ENCODE results near the gene CENPX.

CENPX gene

GRCh38 chr17:82018152-82018988 lies 4.3 kb downstream of the CENPX start:
- no peak overlapping the region for H3K4me2 ChIP-seq (ENCODE audit: low read length)
- no peak for TF ChIP-seq EZH2phosphoT487 (IDR thresholded peaks at IDR 0.05; ENCODE audit: low read depth)
- TF ChIP-seq CTCF (IDR thresholded peaks at IDR 0.05; ENCODE audit: low read depth, low read length): no peak
- peaks cover 15% of the 10 kb centered on the region for H3K79me2 ChIP-seq (ENCODE audit: low read length)
- H3K4me1 ChIP-seq (ENCODE audit: low read length): peaks cover 12% of the 10 kb centered on the region
- H3K27me3 ChIP-seq (ENCODE audit: low read depth, low read length): no peaks in the 10 kb centered on the region
- no peak overlapping the region for H3K4me3 ChIP-seq (ENCODE audit: low read length)
- H3K36me3 ChIP-seq (replicated peaks; ENCODE audit: low read depth, low read length): no peaks in the 10 kb centered on the region
- no peak overlapping the region for H2AFZ ChIP-seq (ENCODE audit: low read depth, low read length)
- peaks cover 13% of the 10 kb centered on the region for H4K20me1 ChIP-seq (ENCODE audit: insufficient read depth, low read length)
- no peak overlapping the region for H3K9ac ChIP-seq (ENCODE audit: low read length)
- H3K27ac ChIP-seq (ENCODE audit: low read length): no peak overlapping the region
- H3K9me3 ChIP-seq (ENCODE audit: insufficient read depth, low read length): no peaks in the 10 kb centered on the region

GRCh38 chr17:82017612-82018151 lies 5.0 kb downstream of the CENPX start:
- no peak overlapping the region for H3K27ac ChIP-seq (ENCODE audit: low read length)
- H3K9me3 ChIP-seq (ENCODE audit: insufficient read depth, low read length): no peaks in the 10 kb centered on the region
- H2AFZ ChIP-seq (ENCODE audit: low read depth, low read length): no peak overlapping the region
- H4K20me1 ChIP-seq (ENCODE audit: insufficient read depth, low read length): peaks cover 13% of the 10 kb centered on the region
- H3K4me1 ChIP-seq (ENCODE audit: low read length): peaks cover 12% of the 10 kb centered on the region
- H3K9ac ChIP-seq (ENCODE audit: low read length): no peak overlapping the region
- H3K36me3 ChIP-seq (replicated peaks; ENCODE audit: low read depth, low read length): no peaks in the 10 kb centered on the region
- H3K4me2 ChIP-seq (ENCODE audit: low read length): no peak overlapping the region
- peaks cover 15% of the 10 kb centered on the region for H3K79me2 ChIP-seq (ENCODE audit: low read length)
- H3K4me3 ChIP-seq (ENCODE audit: low read length): no peak overlapping the region
- no peaks in the 10 kb centered on the region for H3K27me3 ChIP-seq (ENCODE audit: low read depth, low read length)
- no peak for TF ChIP-seq EZH2phosphoT487 (IDR thresholded peaks at IDR 0.05; ENCODE audit: low read depth)
- no peak for TF ChIP-seq CTCF (IDR thresholded peaks at IDR 0.05; ENCODE audit: low read depth, low read length)

GRCh38 chr17:82016875-82017459 lies 5.7 kb downstream of the CENPX start:
- Histone ChIP-seq H3K4me2 (ENCODE audit: low read length) (no peak overlapping the region), H2AFZ (ENCODE audit: low read depth, low read length) (no peak overlapping the region), H4K20me1 (ENCODE audit: insufficient read depth, low read length) (peaks cover 13% of the 10 kb centered on the region), H3K9me3 (ENCODE audit: insufficient read depth, low read length) (no peaks in the 10 kb centered on the region), H3K79me2 (ENCODE audit: low read length) (peaks cover 8% of the 10 kb centered on the region), H3K4me1 (ENCODE audit: low read length) (peaks cover 11% of the 10 kb centered on the region), H3K4me3 (ENCODE audit: low read length) (no peak overlapping the region), H3K36me3 (replicated peaks; ENCODE audit: low read depth, low read length) (no peaks in the 10 kb centered on the region), H3K27me3 (ENCODE audit: low read depth, low read length) (no peaks in the 10 kb centered on the region), H3K27ac (ENCODE audit: low read length) (no peak overlapping the region), H3K9ac (ENCODE audit: low read length) (no peak overlapping the region)
- TF ChIP-seq CTCF (IDR thresholded peaks at IDR 0.05; ENCODE audit: low read depth, low read length) (no peak), EZH2phosphoT487 (IDR thresholded peaks at IDR 0.05; ENCODE audit: low read depth) (no peak)

Data from OCI-LY3 (cell line).